Smooth muscle cell (in vitro differentiated cells): ENCODE data around the gene MMS22L. TPM values are rescaled to one million over a fixed set of nuclear protein-coding genes. Genes with fewer than 3 reads are reported as not detected.

Experiments
- DNase-seq: peaks from one replicate; lab custom pipeline; 2025; ENCODE audit not compliant: unreplicated experiment; lab: John Stamatoyannopoulos, UW
- H2AFZ ChIP-seq: fragments of 200-600 bp; sonication (generic); 2 replicates; pipeline ENCODE4 v1.6.0; 2016; ENCODE audit warnings: antibody characterized with exemption, low read depth, mild to moderate bottlenecking
- H3F3A ChIP-seq: fragments of 200-600 bp; sonication (generic); 2 replicates; pipeline ENCODE4 v1.6.0; 2017; ENCODE audit warnings: antibody characterized with exemption, low read depth
- H3K27ac ChIP-seq: fragments of 200-600 bp; sonication (generic); 2 replicates; pipeline ENCODE4 v1.5.1; 2016; ENCODE audit warnings: low read depth, mild to moderate bottlenecking
- H3K27me3 ChIP-seq: fragments of 200-600 bp; sonication (generic); 2 replicates; pipeline ENCODE4 v1.6.1; 2016; ENCODE audit warnings: low read depth, mild to moderate bottlenecking
- H3K36me3 ChIP-seq: fragments of 200-600 bp; sonication (generic); 2 replicates; pipeline ENCODE4 v1.5.1; 2016; ENCODE audit warnings: low read depth
- H3K4me1 ChIP-seq: fragments of 200-600 bp; sonication (generic); 2 replicates; pipeline ENCODE4 v1.5.1; 2016; ENCODE audit warnings: low read depth
- H3K4me2 ChIP-seq: fragments of 200-600 bp; sonication (generic); 2 replicates; pipeline ENCODE4 v1.6.0; 2016; ENCODE audit warnings: mild to moderate bottlenecking
- H3K4me3 ChIP-seq: fragments of 200-600 bp; sonication (generic); 2 replicates; pipeline ENCODE4 v1.5.1; 2016; ENCODE audit warnings: mild to moderate bottlenecking
- H3K79me2 ChIP-seq: fragments of 200-600 bp; sonication (generic); 2 replicates; pipeline ENCODE4 v1.6.0; 2016; ENCODE audit warnings: low read depth, mild to moderate bottlenecking
- H3K9ac ChIP-seq: fragments of 200-600 bp; sonication (generic); 2 replicates; pipeline ENCODE4 v1.6.0; 2016; ENCODE audit warnings: low read depth
- H3K9me3 ChIP-seq: fragments of 200-600 bp; sonication (generic); replicated peaks from 2 replicates; pipeline ENCODE4 v1.5.1; 2016; ENCODE audit warnings: low read depth
- H4K20me1 ChIP-seq: fragments of 200-600 bp; sonication (generic); 2 replicates; pipeline ENCODE4 v1.6.0; 2016; ENCODE audit warnings: low read depth
- WGBS: methylation state at CpG from one replicate; pipeline ENCODE4 v1.1.7; 2016; ENCODE audit warnings: low lambda C conversion rate; 5-methylcytosine and 5-hydroxymethylcytosine counted together
- polyA plus RNA-seq: library from polyadenylated mRNA; unstranded; fragments of >200 nt; fragmentation: Nextera tagmentation; extraction: Ambion mirVana; gene quantifications from 2 replicates; pipeline ENCODE4 v1.2.1, GENCODE V29; 2016
- total RNA-seq: library from RNA; depleted of rRNA; stranded (reverse); fragments of >200 nt; gene quantifications from 2 replicates; pipeline ENCODE4 v1.2.3, GENCODE V29; 2014
- TF ChIP-seq, protein P1 (sequence below): fragments of 200-600 bp; sonication (generic); IDR thresholded peaks from 2 replicates; pipeline ENCODE4 v1.5.1; 2017; ENCODE audit warnings: borderline replicate concordance, mild to moderate bottlenecking, antibody characterized with exemption; ENCODE audit not compliant: insufficient read depth, poor library complexity, severe bottlenecking

MMS22L gene
- total and polyA plus RNA-seq, 2 experiments from 2014 or later, result 5.0 to 47.1 TPM

DNA sequence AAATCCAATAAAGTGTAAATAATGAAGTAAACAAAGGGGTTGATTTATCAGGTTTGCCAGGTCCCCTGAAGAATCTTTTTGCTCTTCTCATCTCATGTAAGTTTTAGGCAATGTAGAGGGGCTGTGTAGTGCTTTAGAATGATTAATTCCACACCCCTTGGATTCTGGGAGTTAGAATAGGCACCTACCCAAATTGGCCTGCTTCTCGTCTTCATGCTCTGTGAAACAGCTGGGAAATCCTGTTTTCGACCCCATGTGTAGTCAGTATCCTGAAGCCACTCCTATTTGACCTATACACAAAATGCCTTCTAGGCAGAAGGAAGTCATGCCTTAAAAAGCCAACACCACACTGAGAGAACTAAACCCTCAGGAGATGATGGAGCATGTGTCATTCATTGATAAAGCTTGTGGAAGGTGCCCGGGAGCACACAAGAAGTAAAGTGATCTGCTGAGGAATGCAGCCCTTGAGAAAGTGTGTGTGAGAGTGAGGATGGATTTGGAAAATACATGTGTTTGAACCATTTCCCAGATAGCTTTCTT, 187.6 kb downstream of the MMS22L start:
- Histone ChIP-seq H3K4me3 (no peak overlapping the region), H3F3A (no peaks in the 10 kb centered on the region), H3K27me3 (no peaks in the 10 kb centered on the region), H3K9ac (no peak overlapping the region), H3K36me3 (no peaks in the 10 kb centered on the region), H3K27ac (no peak overlapping the region), H3K4me2 (no peak overlapping the region), H4K20me1 (no peaks in the 10 kb centered on the region), H3K79me2 (no peaks in the 10 kb centered on the region), H3K9me3 (no peaks in the 10 kb centered on the region), H2AFZ (no peak overlapping the region), H3K4me1 (no peaks in the 10 kb centered on the region)
- 62% methylated on average over 3 of the region's 3 CpGs for WGBS
- no peak for DNase-seq
- TF ChIP-seq, protein P1, sequence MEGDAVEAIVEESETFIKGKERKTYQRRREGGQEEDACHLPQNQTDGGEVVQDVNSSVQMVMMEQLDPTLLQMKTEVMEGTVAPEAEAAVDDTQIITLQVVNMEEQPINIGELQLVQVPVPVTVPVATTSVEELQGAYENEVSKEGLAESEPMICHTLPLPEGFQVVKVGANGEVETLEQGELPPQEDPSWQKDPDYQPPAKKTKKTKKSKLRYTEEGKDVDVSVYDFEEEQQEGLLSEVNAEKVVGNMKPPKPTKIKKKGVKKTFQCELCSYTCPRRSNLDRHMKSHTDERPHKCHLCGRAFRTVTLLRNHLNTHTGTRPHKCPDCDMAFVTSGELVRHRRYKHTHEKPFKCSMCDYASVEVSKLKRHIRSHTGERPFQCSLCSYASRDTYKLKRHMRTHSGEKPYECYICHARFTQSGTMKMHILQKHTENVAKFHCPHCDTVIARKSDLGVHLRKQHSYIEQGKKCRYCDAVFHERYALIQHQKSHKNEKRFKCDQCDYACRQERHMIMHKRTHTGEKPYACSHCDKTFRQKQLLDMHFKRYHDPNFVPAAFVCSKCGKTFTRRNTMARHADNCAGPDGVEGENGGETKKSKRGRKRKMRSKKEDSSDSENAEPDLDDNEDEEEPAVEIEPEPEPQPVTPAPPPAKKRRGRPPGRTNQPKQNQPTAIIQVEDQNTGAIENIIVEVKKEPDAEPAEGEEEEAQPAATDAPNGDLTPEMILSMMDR, result no peak

DNA sequence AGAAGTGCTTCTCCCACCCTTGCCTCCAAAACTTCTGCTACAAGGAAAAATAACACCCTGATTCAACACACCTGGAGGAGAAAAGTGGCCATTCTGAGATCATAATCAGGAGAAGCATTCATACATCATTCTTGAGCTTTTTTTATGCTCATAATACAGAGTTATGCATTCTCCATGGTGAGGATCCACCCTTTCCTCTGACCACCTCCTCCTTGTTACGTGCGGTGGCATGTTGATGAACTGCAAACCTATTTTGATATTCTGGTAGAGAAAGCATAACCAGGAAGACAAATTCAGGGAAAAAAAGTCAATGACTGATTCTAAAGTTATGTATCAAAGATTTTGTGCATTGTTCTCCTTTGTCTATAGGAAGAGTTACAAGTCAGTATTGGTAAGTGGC, 188.6 kb downstream of the MMS22L start:
- Histone ChIP-seq H2AFZ (no peak overlapping the region), H4K20me1 (no peaks in the 10 kb centered on the region), H3K9ac (no peak overlapping the region), H3K4me1 (no peaks in the 10 kb centered on the region), H3F3A (no peaks in the 10 kb centered on the region), H3K27ac (no peak overlapping the region), H3K9me3 (no peaks in the 10 kb centered on the region), H3K36me3 (no peaks in the 10 kb centered on the region), H3K4me3 (no peak overlapping the region), H3K79me2 (no peaks in the 10 kb centered on the region), H3K27me3 (no peaks in the 10 kb centered on the region), H3K4me2 (no peak overlapping the region)
- no peak for DNase-seq
- TF ChIP-seq, protein P1, result no peak
- 86% methylated on average over 2 of the region's 2 CpGs for WGBS

DNA sequence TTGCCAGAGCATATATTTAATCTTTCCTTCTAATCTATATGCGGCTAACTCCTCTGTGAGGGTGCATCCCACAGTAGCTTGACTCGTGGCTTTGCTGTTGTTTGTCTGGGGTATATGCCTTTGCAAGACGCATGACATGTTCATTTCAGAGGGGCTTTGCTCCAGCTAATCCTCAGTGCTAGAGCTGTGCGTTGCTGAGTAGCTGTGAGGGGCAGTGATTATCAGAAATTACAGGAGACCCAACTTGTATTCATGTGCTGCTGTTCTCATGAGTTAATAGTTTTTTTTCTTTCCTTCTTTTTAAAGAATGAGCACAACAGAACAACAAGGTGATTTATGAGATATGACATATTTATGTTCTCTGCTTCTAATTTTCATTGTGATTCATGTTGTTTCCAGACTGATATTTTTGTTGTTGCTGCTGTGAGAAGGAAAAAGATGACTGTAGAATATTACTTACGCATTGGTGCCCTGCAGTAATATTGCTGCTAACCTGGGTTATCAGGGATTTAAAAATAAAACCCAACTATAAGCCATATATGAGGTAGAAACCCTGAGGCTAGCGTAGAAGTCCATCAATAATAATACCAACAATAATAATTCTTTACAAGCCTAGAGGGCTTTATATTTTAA, 190.2 kb downstream of the MMS22L start:
- Histone ChIP-seq H3K9me3 (no peaks in the 10 kb centered on the region), H3K4me1 (no peaks in the 10 kb centered on the region), H3K27ac (no peak overlapping the region), H3K36me3 (no peaks in the 10 kb centered on the region), H3K27me3 (no peaks in the 10 kb centered on the region), H4K20me1 (no peaks in the 10 kb centered on the region), H3K4me2 (no peak overlapping the region), H2AFZ (no peak overlapping the region), H3K4me3 (no peak overlapping the region), H3F3A (no peaks in the 10 kb centered on the region), H3K9ac (no peak overlapping the region), H3K79me2 (no peaks in the 10 kb centered on the region)
- DNase-seq, result no peak
- TF ChIP-seq, protein P1, result no peak
- 73% methylated on average over 6 of the region's 6 CpGs for whole genome bisulfite sequencing
